NB4 (cell line): Measurements from ENCODE around the gene ADAMTSL1.

Experiments
- POLR2A ChIP-seq: IDR thresholded peaks from 2 replicates; pipeline ENCODE4 v1.6.1; 2011; ENCODE audit warnings: mild to moderate bottlenecking; ENCODE audit not compliant: insufficient read length; ENCODE audit errors: extremely low read depth
- TF ChIP-seq, protein P1 (sequence below): IDR thresholded peaks from one replicate; pipeline ENCODE4 v1.5.1; 2012; ENCODE audit warnings: low read depth, low read length

GRCh38 chr9:18866121-18866831, 392.3 kb downstream of the ADAMTSL1 start:
- TF ChIP-seq, protein P1, sequence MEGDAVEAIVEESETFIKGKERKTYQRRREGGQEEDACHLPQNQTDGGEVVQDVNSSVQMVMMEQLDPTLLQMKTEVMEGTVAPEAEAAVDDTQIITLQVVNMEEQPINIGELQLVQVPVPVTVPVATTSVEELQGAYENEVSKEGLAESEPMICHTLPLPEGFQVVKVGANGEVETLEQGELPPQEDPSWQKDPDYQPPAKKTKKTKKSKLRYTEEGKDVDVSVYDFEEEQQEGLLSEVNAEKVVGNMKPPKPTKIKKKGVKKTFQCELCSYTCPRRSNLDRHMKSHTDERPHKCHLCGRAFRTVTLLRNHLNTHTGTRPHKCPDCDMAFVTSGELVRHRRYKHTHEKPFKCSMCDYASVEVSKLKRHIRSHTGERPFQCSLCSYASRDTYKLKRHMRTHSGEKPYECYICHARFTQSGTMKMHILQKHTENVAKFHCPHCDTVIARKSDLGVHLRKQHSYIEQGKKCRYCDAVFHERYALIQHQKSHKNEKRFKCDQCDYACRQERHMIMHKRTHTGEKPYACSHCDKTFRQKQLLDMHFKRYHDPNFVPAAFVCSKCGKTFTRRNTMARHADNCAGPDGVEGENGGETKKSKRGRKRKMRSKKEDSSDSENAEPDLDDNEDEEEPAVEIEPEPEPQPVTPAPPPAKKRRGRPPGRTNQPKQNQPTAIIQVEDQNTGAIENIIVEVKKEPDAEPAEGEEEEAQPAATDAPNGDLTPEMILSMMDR = no peak
- no peak for TF ChIP-seq POLR2A
